B cell (primary cell): Measurements from ENCODE around the gene KRT80. TPM values are rescaled to one million over a fixed set of nuclear protein-coding genes. Genes with fewer than 3 reads are reported as not detected.

Experiments used
- ATAC-seq: fragments of 200-7000 bp; cut with Tn5 transposase; one replicate; pipeline ENCODE4 v1.10.0; 2021; ENCODE audit warnings: low read depth, mild to moderate bottlenecking, moderate number of reproducible peaks, moderate library complexity
- CTCF ChIA-PET: fragments of 350-600 bp; sonication (Branson Sonifier 250); formaldehyde crosslinking; loops from one replicate; lab custom pipeline; 2021; ENCODE audit warnings: antibody characterized with exemption, inconsistent platforms; lab: Charles Lee
- POLR2A ChIA-PET: fragments of 350-600 bp; sonication (Branson Sonifier 250); formaldehyde crosslinking; loops from one replicate; lab custom pipeline; 2021; ENCODE audit warnings: antibody characterized with exemption; lab: Charles Lee
- DNase-seq: peaks from one replicate; pipeline ENCODE4 v3.0.0; 2013
- H2AFZ ChIP-seq: 2 replicates; pipeline ENCODE4 v1.6.1; 2012; ENCODE audit warnings: mild to moderate bottlenecking, low read depth, low read length; ENCODE audit not compliant: insufficient read depth, poor library complexity, severe bottlenecking
- H3K27ac ChIP-seq, 2 donors: 1 replicate in 1 of 2; 2 replicates in 1 of 2; pipeline ENCODE4 v1.5.1; 2012 to 2013; ENCODE audit warnings: low read length in 2 of 2, mild to moderate bottlenecking in 2 of 2, moderate library complexity in 1 of 2
- H3K27me3 ChIP-seq, 4 experiments: fragments of 200-600 bp in 1 of 4; sonication (generic) in 1 of 4; replicated peaks in 1 of 4; 1 replicate in 2 of 4; 2 replicates in 2 of 4; pipeline versions ENCODE4 v1.6.1 to v1.7.0; 2013 to 2016; ENCODE audit warnings: low read length in 3 of 4, mild to moderate bottlenecking in 2 of 4, mixed read lengths in 1 of 4, moderate library complexity in 1 of 4; ENCODE audit not compliant: insufficient read depth in 4 of 4, control insufficient read depth in 3 of 4; ENCODE audit errors: control extremely low read depth in 1 of 4
- H3K36me3 ChIP-seq, 2 experiments: replicated peaks in 1 of 2; 1 replicate in 1 of 2; 2 replicates in 1 of 2; pipeline versions ENCODE4 v1.6.1 to v1.7.1; 2013; ENCODE audit warnings: low read length in 1 of 2; ENCODE audit not compliant: insufficient read depth in 2 of 2, control insufficient read depth in 1 of 2; ENCODE audit errors: control extremely low read depth in 1 of 2, extremely low read depth in 1 of 2
- H3K4me1 ChIP-seq, 2 donors: fragments of 200-600 bp in 1 of 2; sonication (generic) in 1 of 2; 1 replicate in 1 of 2; 2 replicates in 1 of 2; pipeline versions ENCODE4 v1.5.1 to v1.6.1; 2013 to 2017; ENCODE audit warnings: low read length in 2 of 2; ENCODE audit not compliant: control insufficient read depth in 2 of 2, insufficient read depth in 2 of 2
- H3K4me2 ChIP-seq: replicated peaks from 2 replicates; pipeline ENCODE3; 2012; ENCODE audit warnings: mild to moderate bottlenecking, low read depth, low read length; ENCODE audit not compliant: poor library complexity, severe bottlenecking
- H3K4me3 ChIP-seq, 5 experiments: fragments of 200-600 bp in 1 of 5; sonication (generic) in 1 of 5; 1 replicate in 3 of 5; 2 replicates in 2 of 5; pipeline versions ENCODE4 v1.5.1 to v1.7.0; 2011 to 2016; ENCODE audit warnings: low read length in 4 of 5, mild to moderate bottlenecking in 4 of 5, low read depth in 2 of 5, control low read depth in 1 of 5, moderate library complexity in 1 of 5; ENCODE audit not compliant: insufficient read depth in 1 of 5; ENCODE audit errors: control extremely low read depth in 1 of 5, extremely low read depth in 1 of 5
- H3K79me2 ChIP-seq: fragments of 200-600 bp; sonication (generic); one replicate; pipeline ENCODE4 v1.6.0; 2016; ENCODE audit warnings: low read length; ENCODE audit not compliant: control insufficient read depth, insufficient read depth
- H3K9ac ChIP-seq: fragments of 200-600 bp; sonication (generic); 2 replicates; pipeline ENCODE4 v1.6.1; 2017; ENCODE audit warnings: mild to moderate bottlenecking, low read length, moderate library complexity
- H3K9me3 ChIP-seq, 3 donors: one replicate each; pipeline versions ENCODE4 v1.6.1 to v1.7.1; 2013; ENCODE audit warnings: low read length in 2 of 3; ENCODE audit not compliant: control insufficient read depth in 2 of 3, insufficient read depth in 1 of 3; ENCODE audit errors: control extremely low read depth in 1 of 3
- H4K20me1 ChIP-seq: 2 replicates; pipeline ENCODE4 v1.6.0; 2012; ENCODE audit warnings: mild to moderate bottlenecking, low read length; ENCODE audit not compliant: insufficient read depth, control insufficient read depth, poor library complexity, severe bottlenecking
- H3K27ac Mint-ChIP-seq: one replicate; pipeline ENCODE4 v1.8.0; 2021; ENCODE audit warnings: mixed read lengths
- H3K27me3 Mint-ChIP-seq: one replicate; pipeline ENCODE4 v1.8.0; 2021; ENCODE audit warnings: mixed read lengths
- H3K4me1 Mint-ChIP-seq: one replicate; pipeline ENCODE4 v1.8.0; 2021; ENCODE audit warnings: mixed read lengths
- H3K4me3 Mint-ChIP-seq: one replicate; pipeline ENCODE4 v1.8.0; 2021; ENCODE audit warnings: mixed read lengths
- H3K9me3 Mint-ChIP-seq: one replicate; pipeline ENCODE4 v1.8.0; 2022; ENCODE audit warnings: mixed read lengths; ENCODE audit not compliant: insufficient read depth
- CTCF ChIP-seq: fragments of 200-600 bp; IDR thresholded peaks from one replicate; pipeline ENCODE4 v1.8.0; 2022; ENCODE audit warnings: antibody characterized with exemption, mild to moderate bottlenecking
- EZH2 ChIP-seq: IDR thresholded peaks from 2 replicates; pipeline ENCODE4 v1.6.1; 2012; ENCODE audit warnings: borderline replicate concordance, low read depth, mild to moderate bottlenecking, moderate library complexity, low read length; ENCODE audit not compliant: insufficient read depth, poor library complexity, severe bottlenecking
- WGBS: methylation state at CpG from one replicate; pipeline ENCODE4 v1.1.5; 2013; ENCODE audit warnings: missing lambda C conversion rate; ENCODE audit not compliant: insufficient coverage; 5-methylcytosine and 5-hydroxymethylcytosine counted together
- intact Hi-C: fragments of 100-400 bp; cut with micrococcal nuclease; formaldehyde crosslinking; loops from one replicate; pipeline ENCODE4 v1.10.0; 2022
- polyA plus RNA-seq: library from polyadenylated mRNA; depleted of rRNA; stranded (reverse); fragments of >200 nt; gene quantifications from 2 replicates; pipeline ENCODE4 v1.2.3, GENCODE V29; 2012
- total RNA-seq, 2 donors: library from RNA; stranded (reverse); fragments of 120-200 nt in 1 of 2; gene quantifications; 1 replicate in 1 of 2; 2 replicates in 1 of 2; pipeline versions ENCODE4 v1.2.3 to v1.2.4, GENCODE V29; 2013 to 2022

Gene KRT80
- total and polyA plus RNA-seq, 2 donors (not counting 1 experiment from before 2014, with no cell fraction given): not detected

GRCh38 chr12:52139147-52139546 lies 52.7 kb downstream of the KRT80 start:
- intact Hi-C loops: no loop called here
- H3K27me3 Mint-ChIP-seq: peaks cover 13% of the 10 kb centered on the region
- H4K20me1 ChIP-seq: no peaks in the 10 kb centered on the region
- no peaks in the 10 kb centered on the region for H3K9me3 Mint-ChIP-seq
- H3K4me3 ChIP-seq: no peak overlapping the region
- H3K4me2 ChIP-seq: no peak overlapping the region
- H2AFZ ChIP-seq: no peak overlapping the region
- H3K4me1 ChIP-seq: no peaks in the 10 kb centered on the region
- no peak overlapping the region for H3K4me3 Mint-ChIP-seq
- peaks cover 1% of the 10 kb centered on the region for H3K4me1 Mint-ChIP-seq
- H3K27ac ChIP-seq: no peak overlapping the region
- 86% methylated on average over 12 of the region's 13 CpGs for WGBS
- H3K27ac Mint-ChIP-seq: no peak overlapping the region
- no peak for ATAC-seq
- H3K79me2 ChIP-seq: no peaks in the 10 kb centered on the region
- H3K9ac ChIP-seq: no peak overlapping the region
- TF ChIP-seq CTCF (no peak), EZH2 (no peak)
- POLR2A ChIA-PET: no interaction called here
- no peak for DNase-seq
- CTCF ChIA-PET: interaction anchor here (2.0 kb wide), 1 partner anchor 188 kb away, joined by 7 read pairs; no protein-coding TSS in a partner anchor
- peaks cover 0 to 19% (median 0%) of the 10 kb centered on the region in 4 experiments for H3K27me3 ChIP-seq
- H3K36me3 ChIP-seq: no peaks in the 10 kb centered on the region
- H3K9me3 ChIP-seq: peaks cover 0 to 2% (median 0%) of the 10 kb centered on the region in 3 donors

GRCh38 chr12:52137746-52138145 lies 54.1 kb downstream of the KRT80 start:
- ChIA-PET CTCF (interaction anchor here (0.7 kb wide), 1 partner anchor 18 kb away, joined by 3 read pairs; no protein-coding TSS in a partner anchor), POLR2A (no interaction called here)
- Mint-ChIP-seq H3K27ac (no peak overlapping the region), H3K9me3 (no peaks in the 10 kb centered on the region), H3K4me3 (no peak overlapping the region), H3K4me1 (peaks cover 1% of the 10 kb centered on the region), H3K27me3 (peaks cover 13% of the 10 kb centered on the region)
- Histone ChIP-seq H3K9ac (no peak overlapping the region), H4K20me1 (no peaks in the 10 kb centered on the region), H3K4me1 (no peaks in the 10 kb centered on the region), H2AFZ (no peak overlapping the region), H3K27ac (no peak overlapping the region), H3K79me2 (no peaks in the 10 kb centered on the region), H3K27me3 (peaks cover 0 to 19% (median 0%) of the 10 kb centered on the region in 4 experiments), H3K4me3 (no peak overlapping the region), H3K9me3 (peaks cover 0 to 2% (median 0%) of the 10 kb centered on the region in 3 donors), H3K36me3 (no peaks in the 10 kb centered on the region), H3K4me2 (no peak overlapping the region)
- DNase-seq (no peak), ATAC-seq (no peak)
- 76% methylated on average over 5 of the region's 5 CpGs for WGBS
- intact Hi-C loops: no loop called here
- TF ChIP-seq CTCF: no peak
